DND-41 (cell line): ENCODE data around the gene GRID1.
A peak's percentile ranks its signal among the peaks of the same experiment; 100 is the strongest.

ENCODE experiments used
- ATAC-seq: fragments of 200-7000 bp; cut with Tn5 transposase; 3 replicates; pipeline ENCODE4 v1.9.1; 2021; ENCODE audit warnings: low read depth; ENCODE audit not compliant: insufficient read depth
- DNase-seq: peaks from one replicate; pipeline ENCODE4 v3.0.0-alpha.2; 2020
- H2AFZ ChIP-seq: 2 replicates; pipeline ENCODE4 v1.6.0; 2012; ENCODE audit warnings: low read depth, low read length
- H3K27ac ChIP-seq: 2 replicates; pipeline ENCODE4 v1.5.1; 2012; ENCODE audit warnings: low read length, inconsistent platforms
- H3K27me3 ChIP-seq: fragments of 200-600 bp; sonication (generic); 2 replicates; pipeline ENCODE4 v1.6.0; 2012; ENCODE audit warnings: low read length, mild to moderate bottlenecking, inconsistent platforms; ENCODE audit not compliant: insufficient read depth, poor library complexity
- H3K36me3 ChIP-seq: 2 replicates; pipeline ENCODE4 v1.5.1; 2012; ENCODE audit warnings: low read length, inconsistent platforms; ENCODE audit not compliant: insufficient read depth
- H3K4me1 ChIP-seq: 2 replicates; pipeline ENCODE4 v1.5.1; 2012; ENCODE audit warnings: mild to moderate bottlenecking, low read length; ENCODE audit not compliant: insufficient read depth
- H3K4me2 ChIP-seq: 2 replicates; pipeline ENCODE4 v1.6.0; 2012; ENCODE audit warnings: mild to moderate bottlenecking, moderate library complexity, low read length, inconsistent platforms; ENCODE audit not compliant: insufficient read depth
- H3K4me3 ChIP-seq, 2 experiments: fragments of 200-600 bp in 1 of 2; shearing (Covaris generic) in 1 of 2; 2 replicates each; pipeline ENCODE4 v1.5.1; 2012 to 2016; ENCODE audit warnings: inconsistent platforms in 2 of 2, low read length in 2 of 2, mild to moderate bottlenecking in 2 of 2, low read depth in 1 of 2, moderate library complexity in 1 of 2
- H3K79me2 ChIP-seq: 2 replicates; pipeline ENCODE4 v1.6.0; 2012; ENCODE audit warnings: low read length, inconsistent platforms; ENCODE audit not compliant: insufficient read depth
- H3K9ac ChIP-seq: 2 replicates; pipeline ENCODE4 v1.6.0; 2012; ENCODE audit warnings: low read depth, mild to moderate bottlenecking, inconsistent platforms, low read length, moderate library complexity
- H3K9me3 ChIP-seq: 2 replicates; pipeline ENCODE4 v1.5.1; 2012; ENCODE audit warnings: low read length, moderate library complexity, mild to moderate bottlenecking, inconsistent platforms; ENCODE audit not compliant: insufficient read depth, severe bottlenecking
- H4K20me1 ChIP-seq: 2 replicates; pipeline ENCODE4 v1.6.0; 2012; ENCODE audit warnings: low read length; ENCODE audit not compliant: insufficient read depth
- CTCF ChIP-seq: IDR thresholded peaks from 2 replicates; pipeline ENCODE4 v1.5.1; 2012; ENCODE audit warnings: borderline replicate concordance, low read length, moderate library complexity, mild to moderate bottlenecking; ENCODE audit not compliant: poor library complexity, severe bottlenecking; ENCODE audit errors: extremely low read depth
- EZH2 ChIP-seq: IDR thresholded peaks from 3 replicates; pipeline ENCODE4 v1.6.1; 2012; ENCODE audit warnings: borderline replicate concordance, low read depth, mild to moderate bottlenecking, moderate library complexity, low read length, inconsistent platforms; ENCODE audit not compliant: severe bottlenecking

GRID1 gene

GRCh38 chr10:86111902-86112545 is 254.6 kb downstream of the GRID1 start:
- Histone ChIP-seq H2AFZ (no peak overlapping the region), H3K79me2 (no peaks in the 10 kb centered on the region), H3K4me3 (no peak overlapping the region), H3K9me3 (no peaks in the 10 kb centered on the region), H3K27ac (no peak overlapping the region), H4K20me1 (no peaks in the 10 kb centered on the region), H3K4me1 (no peaks in the 10 kb centered on the region), H3K36me3 (no peaks in the 10 kb centered on the region), H3K27me3 (no peaks in the 10 kb centered on the region), H3K4me2 (no peak overlapping the region), H3K9ac (no peak overlapping the region)
- ATAC-seq, result no peak
- no peak for TF ChIP-seq EZH2
- TF ChIP-seq CTCF, result no peak
- no peak for DNase-seq

- Histone ChIP-seq H2AFZ (no peak overlapping the region), H3K36me3 (no peaks in the 10 kb centered on the region), H3K27me3 (no peaks in the 10 kb centered on the region), H3K4me3 (no peak overlapping the region), H4K20me1 (no peaks in the 10 kb centered on the region), H3K4me1 (no peaks in the 10 kb centered on the region), H3K9me3 (no peaks in the 10 kb centered on the region), H3K79me2 (no peaks in the 10 kb centered on the region), H3K27ac (no peak overlapping the region), H3K9ac (no peak overlapping the region), H3K4me2 (no peak overlapping the region)
- no peak for DNase-seq
- TF ChIP-seq EZH2 (no peak), CTCF (peak; percentile 46)
- ATAC-seq, result no peak
Measured at GRCh38 chr10:86110156-86110786, 256.3 kb downstream of the GRID1 start.

- Histone ChIP-seq H3K9ac (no peak overlapping the region), H3K4me2 (no peak overlapping the region), H3K27me3 (no peaks in the 10 kb centered on the region), H3K9me3 (no peaks in the 10 kb centered on the region), H2AFZ (no peak overlapping the region), H3K4me1 (no peaks in the 10 kb centered on the region), H3K27ac (no peak overlapping the region), H4K20me1 (no peaks in the 10 kb centered on the region; the same call in 1 of the 2 replicates), H3K79me2 (no peaks in the 10 kb centered on the region), H3K4me3 (no peak overlapping the region), H3K36me3 (no peaks in the 10 kb centered on the region)
- ATAC-seq (no peak), DNase-seq (no peak)
- TF ChIP-seq EZH2 (no peak), CTCF (no peak)
Measured at GRCh38 chr10:86109421-86109820, 257.2 kb downstream of the GRID1 start.
